HG03442 (cell line): ENCODE results near the gene FAM111A.
A peak's percentile ranks its signal among the peaks of the same experiment; 100 is the strongest.

ENCODE experiments used
- ATAC-seq: cut with Tn5 transposase; IDR thresholded peaks from one replicate; pipeline ENCODE4 v1.9.1; 2021; ENCODE audit warnings: mild to moderate bottlenecking, moderate library complexity; ENCODE audit not compliant: unreplicated experiment

Gene FAM111A

DNA sequence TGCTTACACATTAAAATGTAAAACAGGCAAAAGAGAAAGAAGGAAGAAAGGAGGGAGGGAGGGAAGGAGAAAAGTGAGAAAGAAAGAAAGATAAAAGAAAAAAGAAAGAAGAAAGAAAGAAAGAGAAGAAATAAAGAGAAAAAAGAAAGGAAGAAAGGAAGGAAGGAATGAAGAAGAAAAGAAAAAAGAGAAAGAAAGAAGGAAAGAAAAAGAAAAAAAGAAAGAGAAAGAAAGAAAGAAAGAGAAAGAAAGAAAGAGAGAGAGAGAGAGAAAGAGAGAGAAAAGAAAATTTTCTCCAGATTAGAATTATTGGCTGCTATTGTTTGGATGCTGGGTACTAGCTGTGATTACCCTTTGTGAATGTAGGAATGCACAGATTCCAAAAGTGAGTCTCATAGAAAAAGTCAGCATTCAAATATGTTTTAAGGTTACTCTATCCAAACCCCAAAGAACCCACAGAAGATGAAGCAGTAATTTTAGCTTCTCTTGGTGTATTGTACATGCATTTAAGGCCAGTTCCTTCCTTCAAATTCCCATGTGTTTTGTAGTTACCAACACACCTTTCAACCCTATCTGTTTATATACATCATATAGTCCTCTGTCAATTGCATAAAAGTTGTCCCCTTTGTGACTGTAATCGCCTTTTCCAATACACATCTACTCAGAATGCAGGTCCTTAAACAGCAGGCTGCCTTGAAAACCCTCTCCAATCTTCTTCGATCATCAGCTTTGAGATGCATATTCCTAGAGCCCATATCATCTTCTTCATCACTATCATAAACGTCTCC is 789 bp upstream of the FAM111A start:
- no peak for ATAC-seq

DNA sequence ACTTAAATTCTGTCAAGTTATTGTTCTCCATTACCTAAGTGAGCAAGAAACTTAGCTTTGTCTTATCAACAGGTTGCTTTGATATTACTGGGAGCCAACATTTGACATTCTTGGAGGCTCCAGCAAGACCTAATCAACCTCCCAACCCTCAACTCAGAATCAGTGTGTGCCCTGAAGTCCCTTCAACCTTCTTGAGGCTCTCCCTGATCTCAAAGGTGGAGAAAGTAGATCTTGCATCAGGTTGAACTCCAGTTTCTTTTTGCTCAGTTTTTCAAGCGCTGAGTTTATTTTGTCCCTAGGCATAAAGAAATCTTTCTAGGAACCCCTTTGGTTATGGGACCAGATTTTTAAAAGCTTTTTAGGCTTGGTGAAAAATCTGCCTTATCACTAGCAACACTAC is 1.4 kb downstream of the FAM111A start:
- ATAC-seq = no peak

DNA sequence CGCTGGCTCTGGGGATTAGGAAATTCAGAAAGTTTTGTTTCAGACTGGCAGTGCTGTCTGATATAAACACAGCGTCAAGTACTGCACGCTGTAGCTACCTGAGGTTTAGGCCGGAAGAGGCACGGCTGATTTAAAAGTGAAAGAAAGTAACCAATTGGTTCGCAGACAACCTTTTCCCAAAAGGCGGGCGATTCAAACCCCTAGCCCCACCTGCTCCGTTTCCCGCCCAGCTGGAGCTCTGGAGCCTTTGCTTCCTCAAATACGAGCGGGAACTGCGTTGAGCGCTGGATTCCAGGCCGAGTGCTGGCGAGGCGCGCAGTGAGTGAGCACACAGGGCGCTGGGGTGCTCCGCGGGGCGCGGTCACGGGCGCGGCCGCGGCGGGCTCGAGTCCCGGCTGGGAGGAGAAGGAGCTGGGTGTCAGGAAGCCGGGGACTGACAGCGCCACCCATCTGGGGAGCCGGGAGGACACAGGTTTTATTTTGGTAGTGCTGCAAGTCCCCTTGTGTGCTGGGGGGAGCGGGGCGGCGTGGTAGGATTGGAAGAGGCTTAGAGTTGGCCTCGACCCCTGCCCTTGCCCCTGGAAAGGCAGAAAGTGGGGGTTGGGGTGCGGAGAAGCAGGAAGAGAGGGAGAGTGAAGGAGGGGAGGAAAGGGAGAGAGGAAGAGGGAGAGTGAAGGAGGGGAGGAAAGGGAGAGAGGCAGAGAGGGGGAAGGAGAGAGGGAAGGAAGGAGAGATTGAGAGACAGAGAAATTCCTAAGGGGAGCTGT is 2.1 kb downstream of the FAM111A start:
- peak; percentile 54 for ATAC-seq

DNA sequence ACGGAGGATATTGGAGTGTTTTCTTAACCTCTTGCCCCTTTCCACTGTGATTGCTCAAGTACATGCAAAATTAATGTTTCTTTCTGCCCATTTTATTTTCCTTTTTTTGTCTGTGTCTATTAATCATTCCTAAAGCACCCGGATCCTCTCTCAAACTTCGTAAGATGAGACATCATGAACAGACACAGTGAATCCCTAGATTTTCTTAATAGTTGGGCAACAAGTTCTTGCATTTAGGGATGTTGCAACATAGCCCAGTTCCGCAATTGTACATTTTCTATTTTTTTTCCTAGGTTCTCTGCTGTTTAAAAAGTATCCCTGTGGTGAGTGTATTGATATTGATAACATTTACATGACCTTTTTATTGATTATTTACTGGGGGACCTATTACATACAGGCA is 2.9 kb downstream of the FAM111A start:
- no peak for ATAC-seq

DNA sequence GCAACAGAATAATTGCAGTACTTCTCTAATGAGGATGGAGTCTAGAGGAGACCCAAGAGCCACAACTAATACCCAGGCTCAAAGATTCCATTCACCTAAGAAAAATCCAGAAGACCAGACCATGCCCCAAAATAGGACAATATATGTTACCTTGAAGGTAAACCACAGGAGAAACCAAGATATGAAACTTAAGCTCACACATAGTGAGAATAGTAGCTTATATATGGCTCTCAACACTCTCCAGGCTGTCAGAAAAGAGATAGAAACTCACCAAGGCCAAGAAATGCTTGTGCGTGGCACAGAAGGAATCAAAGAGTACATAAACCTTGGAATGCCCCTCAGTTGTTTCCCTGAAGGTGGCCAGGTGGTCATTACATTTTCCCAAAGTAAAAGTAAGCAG is 9.1 kb downstream of the FAM111A start:
- ATAC-seq = peak; percentile 36

DNA sequence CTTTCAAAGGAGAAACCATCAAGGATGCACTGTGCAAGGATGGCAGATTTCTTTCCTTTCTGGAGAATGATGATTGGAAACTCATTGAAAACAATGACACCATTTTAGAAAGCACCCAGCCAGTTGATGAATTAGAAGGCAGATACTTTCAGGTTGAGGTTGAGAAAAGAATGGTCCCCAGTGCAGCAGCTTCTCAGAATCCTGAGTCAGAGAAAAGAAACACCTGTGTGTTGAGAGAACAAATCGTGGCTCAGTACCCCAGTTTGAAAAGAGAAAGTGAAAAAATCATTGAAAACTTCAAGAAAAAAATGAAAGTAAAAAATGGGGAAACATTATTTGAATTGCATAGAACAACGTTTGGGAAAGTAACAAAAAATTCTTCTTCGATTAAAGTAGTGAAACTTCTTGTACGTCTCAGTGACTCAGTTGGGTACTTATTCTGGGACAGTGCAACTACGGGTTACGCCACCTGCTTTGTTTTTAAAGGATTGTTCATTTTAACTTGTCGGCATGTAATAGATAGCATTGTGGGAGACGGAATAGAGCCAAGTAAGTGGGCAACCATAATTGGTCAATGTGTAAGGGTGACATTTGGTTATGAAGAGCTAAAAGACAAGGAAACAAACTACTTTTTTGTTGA is 9.8 kb downstream of the FAM111A start:
- peak; percentile 80 for ATAC-seq

DNA sequence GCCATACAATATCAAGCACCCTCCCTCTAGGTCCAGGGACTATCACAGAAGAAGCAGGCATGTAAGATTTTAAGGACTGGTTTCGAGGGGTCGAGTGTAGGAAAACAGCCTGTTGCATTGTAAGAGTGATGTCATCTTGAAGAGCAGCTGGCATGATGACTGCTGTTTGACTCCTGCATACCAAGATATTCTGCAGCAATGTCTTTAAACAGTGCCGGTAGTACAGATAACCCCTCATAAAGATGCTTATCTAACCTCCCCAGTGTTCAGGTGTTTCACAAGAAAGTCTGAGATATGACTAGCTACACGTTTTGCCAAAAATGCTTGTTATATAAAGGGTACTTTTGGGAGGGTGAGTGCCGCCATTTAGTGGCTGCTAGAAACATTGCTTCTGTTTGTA is 12.0 kb downstream of the FAM111A start:
- ATAC-seq = no peak

DNA sequence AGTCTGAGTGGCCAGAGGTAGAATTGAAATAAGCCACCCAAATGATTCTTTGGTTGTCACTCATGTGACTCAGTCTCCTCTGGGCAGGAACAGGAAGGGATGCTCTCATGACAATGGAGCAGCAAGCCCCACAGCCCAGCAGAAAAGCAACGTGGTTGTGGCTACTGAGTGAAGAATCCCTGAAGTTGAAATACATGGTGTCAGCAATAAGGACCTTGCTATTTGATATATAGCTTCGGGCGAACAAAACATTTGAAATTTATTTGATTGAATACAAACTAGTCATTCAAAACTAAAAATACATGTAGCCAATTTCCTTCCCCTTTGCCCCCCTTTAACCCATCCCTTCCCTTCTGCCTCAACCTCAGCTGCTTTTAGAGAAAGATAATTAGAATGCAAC is 14.8 kb downstream of the FAM111A start:
- ATAC-seq = no peak

DNA sequence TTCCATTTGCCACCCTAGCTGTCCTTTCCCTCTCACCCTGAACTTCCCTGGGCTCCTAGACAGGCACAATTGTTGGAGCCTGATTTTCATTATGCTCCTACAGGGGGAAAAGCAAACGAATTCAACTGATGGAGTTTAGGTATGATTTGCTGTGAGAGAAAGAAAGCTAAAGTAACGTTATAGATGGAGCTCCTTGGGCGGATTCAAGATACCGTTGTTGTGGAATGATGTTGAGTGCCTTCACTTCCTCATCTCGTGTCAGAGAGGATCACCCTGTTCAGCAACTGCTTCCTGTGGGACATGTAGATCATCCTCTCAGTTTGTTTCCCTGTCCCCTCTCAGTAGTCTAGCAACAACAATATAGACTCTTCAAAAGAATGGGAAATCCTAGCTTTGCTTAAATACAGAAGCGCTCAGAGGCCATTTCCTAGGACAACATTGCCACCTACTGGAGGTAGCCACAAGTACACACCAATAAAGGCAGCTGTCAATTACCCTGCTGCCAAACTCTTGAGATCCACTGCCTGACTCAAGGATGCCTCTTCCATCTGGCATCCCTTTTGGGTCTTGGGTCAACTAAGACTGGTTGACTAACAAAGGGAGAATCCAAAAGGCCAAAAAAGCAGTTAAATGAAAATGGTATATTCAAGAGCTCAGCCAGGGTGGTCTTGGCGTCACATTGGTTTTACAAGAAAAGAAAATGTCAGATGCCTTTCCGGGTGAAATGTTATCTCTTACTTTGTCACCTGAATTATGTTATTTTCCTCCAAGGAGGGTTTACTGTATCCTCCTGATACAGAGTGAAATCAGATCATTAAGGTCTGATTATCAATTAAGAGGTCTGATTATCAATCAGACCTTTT is 15.8 kb downstream of the FAM111A start:
- ATAC-seq = peak; percentile 92

DNA sequence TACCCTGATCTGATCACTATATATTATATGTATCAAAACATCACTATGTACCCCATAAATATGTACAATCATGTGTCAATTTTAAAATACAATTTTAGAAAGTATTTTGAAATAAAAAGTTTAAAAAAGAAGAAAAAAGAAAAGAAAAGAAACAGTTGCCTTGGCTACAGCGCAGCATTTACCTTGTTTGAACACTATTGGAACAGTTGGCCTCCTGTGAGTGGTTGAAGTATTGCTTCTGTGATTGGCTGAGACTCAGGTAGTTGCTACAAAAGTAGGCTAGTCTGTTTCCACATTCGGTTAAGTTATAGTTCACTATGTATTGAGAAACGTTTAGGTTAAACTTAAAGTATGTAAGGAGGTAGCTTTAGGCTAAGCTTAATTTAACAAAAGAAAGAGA is 21.4 kb downstream of the FAM111A start:
- no peak for ATAC-seq

DNA sequence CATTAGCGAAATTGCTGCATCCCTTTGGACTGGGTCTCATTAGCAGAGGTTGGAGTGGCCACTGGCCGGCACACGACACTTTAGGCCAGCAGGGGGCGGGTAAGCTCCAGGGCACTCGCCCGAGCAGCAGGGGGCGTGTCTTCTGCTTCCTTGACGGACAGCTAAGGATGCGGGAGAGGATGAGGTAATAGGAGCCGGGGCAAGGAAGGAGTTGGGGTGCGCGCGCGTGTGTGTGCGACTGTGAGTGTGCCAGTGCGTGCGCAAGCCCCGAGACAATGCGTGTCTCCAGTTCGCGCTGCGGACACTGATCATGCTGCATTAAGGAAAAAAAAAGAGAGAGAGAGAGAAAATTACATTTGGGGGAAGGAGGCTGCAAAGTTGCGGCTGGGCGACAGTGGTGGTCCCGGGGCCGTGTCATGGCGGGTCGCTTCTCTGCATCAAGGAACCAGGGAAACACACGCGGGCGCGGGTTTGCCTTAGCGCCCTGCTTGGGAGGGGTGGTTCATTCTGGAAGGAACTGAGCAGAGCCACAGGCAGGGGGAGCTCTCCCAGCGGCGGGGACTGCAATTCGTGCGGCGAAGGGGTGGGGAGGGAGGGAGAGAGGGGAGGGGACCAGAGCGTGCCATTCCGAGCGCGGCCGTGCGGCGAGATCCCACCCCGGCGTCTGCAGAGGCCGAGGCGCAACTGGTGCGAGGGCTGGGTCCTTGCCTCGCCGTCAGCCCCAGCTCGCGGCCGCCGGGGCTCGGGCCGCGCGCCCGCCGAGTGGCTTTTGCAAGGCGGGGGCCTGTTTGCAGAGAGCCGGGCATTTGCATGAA is 29.1 kb downstream of the FAM111A start, which contains the start of gene DTX4:
TSS of gene DTX4 (plus strand) at position 625 of the 815 bp plus-strand sequence. CDS start 464 bp downstream, outside the sequence.
- ATAC-seq = peak; percentile 64

DNA sequence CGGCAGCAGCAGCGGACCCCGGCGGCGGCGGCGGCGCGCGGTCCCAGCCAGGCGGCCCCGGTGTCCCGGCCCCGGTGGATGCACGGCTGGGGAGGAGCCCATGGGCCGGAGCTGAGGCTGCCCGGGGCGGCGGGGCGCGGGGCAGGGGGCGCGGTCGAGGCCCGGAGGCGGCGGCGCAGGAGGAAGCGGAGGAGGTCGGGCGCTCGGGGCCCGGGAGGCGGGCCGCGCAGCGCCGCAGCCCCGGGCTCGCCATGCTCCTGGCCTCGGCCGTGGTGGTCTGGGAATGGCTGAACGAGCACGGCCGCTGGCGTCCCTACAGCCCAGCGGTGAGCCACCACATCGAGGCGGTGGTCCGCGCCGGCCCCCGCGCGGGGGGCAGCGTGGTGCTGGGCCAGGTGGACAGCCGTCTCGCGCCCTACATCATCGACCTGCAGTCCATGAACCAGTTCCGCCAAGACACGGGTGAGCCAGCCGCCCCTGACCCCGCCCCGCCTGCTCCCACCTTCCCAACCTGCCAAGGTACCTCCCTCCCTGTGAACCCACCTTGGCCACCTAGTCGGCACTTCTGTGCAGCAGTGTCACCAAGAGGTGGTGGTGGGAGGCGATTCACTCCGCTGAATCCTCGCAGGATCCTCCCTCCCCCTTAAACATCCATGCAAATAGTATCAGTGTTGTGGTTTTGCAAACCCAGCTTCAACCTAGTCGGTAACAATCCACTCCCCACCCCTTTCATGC is 29.9 kb downstream of the FAM111A start:
- ATAC-seq = peak; percentile 26

DNA sequence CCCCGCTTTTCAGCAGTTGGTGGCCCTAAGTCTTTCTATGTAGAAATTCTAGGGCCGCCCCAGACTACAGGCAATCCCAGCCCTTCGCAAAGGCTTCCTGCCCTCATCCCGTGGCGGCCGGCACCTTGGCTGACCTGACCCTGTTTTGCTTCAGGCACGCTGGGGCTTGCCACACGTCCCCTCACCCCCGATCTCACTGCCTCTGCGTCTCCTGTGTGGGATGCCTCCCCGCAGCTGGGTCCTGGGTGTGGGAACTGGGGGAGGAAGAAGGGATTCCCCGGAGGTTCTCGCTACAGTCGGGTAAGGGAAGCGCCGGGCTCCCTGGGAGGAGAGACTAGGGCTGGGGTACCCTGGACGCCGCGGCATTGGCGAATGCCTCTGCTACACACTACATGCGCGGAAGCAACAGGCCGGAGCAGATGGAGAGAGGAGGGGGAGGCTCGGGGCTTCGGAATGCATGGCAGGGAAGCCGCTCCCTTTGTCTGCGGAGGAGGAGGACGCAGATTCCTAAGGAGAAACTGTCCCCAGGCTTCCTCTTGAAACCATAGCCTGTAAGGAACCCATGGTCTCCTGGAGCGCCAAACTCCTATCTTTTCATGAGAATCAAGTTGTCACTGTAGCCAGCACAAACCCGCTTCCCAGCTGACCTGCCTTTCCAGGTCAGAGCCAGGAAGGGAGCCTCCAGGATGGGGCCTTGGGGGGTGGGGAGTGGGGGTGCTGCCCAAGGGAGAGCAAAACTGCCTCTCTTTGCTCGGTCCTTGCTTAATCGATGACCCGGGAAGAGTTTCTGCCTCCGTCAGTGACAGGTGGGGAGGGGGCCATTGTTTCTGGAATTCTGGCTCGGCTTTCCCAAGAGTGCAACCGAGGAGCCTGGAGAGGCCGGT is 30.7 kb downstream of the FAM111A start:
- ATAC-seq = peak; percentile 3

DNA sequence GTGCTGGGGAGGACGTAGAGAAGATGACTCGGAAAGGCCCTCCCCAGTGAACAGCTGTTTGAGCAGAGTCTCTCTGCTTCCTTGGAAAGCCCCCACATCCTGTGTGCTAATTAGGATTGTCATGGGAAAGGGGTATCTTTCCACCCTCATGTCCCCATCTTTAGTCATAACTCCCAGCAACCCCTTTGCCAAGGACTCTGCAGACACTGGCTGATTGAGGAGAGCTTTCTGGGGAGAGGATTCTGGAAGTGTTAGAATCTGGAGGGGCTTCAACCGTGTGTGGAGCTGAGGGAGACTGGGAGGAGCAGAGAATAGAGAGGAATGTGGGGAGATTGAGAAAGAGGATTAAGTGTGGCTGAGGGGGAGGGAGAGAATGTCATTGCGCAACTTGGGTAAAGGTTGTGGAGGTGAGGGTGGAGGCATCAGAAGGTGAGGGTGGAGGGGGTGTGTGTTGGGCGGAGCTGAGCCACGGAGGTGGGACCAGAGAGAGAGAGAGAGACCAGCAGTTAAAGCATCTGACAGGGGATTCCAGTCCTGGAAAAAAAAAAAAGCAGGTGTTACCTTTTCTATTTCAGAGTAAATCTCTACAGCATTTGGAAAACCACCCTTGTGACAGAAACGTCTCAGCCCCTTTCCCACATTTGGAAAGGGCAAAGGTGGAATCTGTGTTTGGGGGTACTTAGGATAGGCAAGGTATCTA is 31.5 kb downstream of the FAM111A start:
- no peak for ATAC-seq

DNA sequence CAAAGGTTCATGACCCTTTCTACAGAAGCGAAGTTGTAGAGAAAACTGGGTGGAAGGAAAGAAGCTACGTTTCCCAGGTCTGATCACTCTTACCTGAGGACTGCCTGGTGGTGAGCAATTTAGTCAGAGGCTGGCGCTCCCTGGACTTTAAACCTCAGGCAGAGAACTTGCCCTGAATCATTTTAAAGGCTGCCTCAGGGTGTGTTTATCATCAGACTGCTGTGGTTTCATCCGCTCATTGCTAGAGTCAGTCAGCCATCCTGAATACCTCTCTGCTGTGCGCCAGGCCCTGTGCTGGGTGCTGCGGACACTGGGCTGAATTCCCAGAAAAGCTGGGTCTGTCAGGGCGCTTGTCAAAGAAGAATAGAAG is 32.0 kb downstream of the FAM111A start:
- no peak for ATAC-seq

DNA sequence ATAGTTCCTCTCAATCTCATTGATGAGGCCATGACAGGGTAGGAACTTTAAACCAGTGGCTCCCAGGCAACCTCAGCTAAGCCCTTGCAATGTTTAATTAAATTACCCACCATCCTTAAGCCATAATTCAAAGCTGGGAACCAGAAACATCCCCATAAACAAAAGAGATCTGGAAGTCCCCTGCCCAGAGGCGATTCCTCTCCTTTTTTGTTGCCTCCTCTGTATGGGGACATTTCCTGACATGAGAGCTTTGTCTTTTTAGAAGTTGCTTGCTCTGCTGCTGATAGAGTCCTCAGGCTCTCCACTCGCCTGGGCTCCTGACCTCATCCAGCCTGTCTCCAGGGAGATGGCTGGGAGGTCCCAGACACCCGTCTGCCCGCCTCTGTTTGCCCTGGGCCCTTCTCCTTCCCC is 32.4 kb downstream of the FAM111A start:
- ATAC-seq = no peak

DNA sequence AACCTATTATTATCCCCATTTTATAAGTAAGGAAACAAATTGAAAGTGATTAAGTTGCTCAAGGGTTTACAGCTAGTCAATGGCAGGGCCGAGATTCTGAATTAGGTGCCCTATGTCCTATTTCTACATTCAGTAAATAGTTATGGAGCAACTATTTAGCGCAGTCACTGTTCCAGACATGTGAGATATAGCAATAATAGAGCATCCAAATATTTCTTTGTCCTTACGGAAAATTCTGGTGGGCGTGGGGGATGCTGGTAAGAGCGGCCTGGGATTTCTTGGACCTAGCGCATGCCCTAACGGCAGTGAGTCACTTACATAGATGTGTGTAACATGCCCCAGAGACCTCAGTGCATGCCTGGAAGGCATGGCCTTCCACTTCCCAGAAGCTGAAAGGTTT is 33.7 kb downstream of the FAM111A start:
- no peak for ATAC-seq

DNA sequence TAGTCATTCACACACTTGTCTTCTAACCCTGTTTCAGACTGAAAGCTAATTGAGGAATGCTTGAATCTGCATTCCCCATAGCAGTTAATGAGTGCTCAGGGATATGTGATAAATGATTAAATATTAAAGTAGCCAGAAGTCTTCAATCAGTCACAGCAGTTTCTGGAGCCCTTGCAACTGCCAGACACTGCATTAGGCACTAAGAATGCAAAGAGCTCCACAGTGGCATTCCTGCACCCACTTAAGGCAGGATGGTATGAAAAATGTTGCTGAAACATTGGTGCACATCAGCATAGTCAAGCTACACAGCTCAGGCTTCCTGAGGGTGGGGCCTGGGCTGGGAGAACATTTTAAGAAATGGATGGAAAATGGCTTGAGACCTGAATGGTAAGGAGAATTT is 35.7 kb downstream of the FAM111A start:
- no peak for ATAC-seq
